Osteoblast (primary cell): ENCODE results near the gene C6orf89. TPM values are rescaled to one million over a fixed set of nuclear protein-coding genes. Genes with fewer than 3 reads are reported as not detected.

Experiments
- DNase-seq: peaks from one replicate; pipeline ENCODE4 v3.0.0; 2011; ENCODE audit warnings: low spot score, mixed read lengths; ENCODE audit not compliant: insufficient read length; ENCODE audit errors: missing footprints
- H2AFZ ChIP-seq: 2 replicates; pipeline ENCODE4 v1.6.0; 2011; ENCODE audit warnings: mild to moderate bottlenecking, low read length
- H3K27ac ChIP-seq: 2 replicates; pipeline ENCODE4 v1.5.1; 2011; ENCODE audit warnings: mild to moderate bottlenecking, low read depth, low read length, moderate library complexity
- H3K27me3 ChIP-seq: 2 replicates; pipeline ENCODE4 v1.6.0; 2012; ENCODE audit warnings: mild to moderate bottlenecking, control low read depth, inconsistent platforms, low read length, moderate library complexity; ENCODE audit not compliant: insufficient read depth
- H3K36me3 ChIP-seq: 2 replicates; pipeline ENCODE4 v1.5.1; 2011; ENCODE audit warnings: mild to moderate bottlenecking, low read length, control low read depth, moderate library complexity; ENCODE audit not compliant: insufficient read depth
- H3K4me1 ChIP-seq: 2 replicates; pipeline ENCODE4 v1.5.1; 2011; ENCODE audit warnings: mild to moderate bottlenecking, low read length, control low read depth, moderate library complexity; ENCODE audit not compliant: insufficient read depth
- H3K4me2 ChIP-seq: 2 replicates; pipeline ENCODE4 v1.6.0; 2011; ENCODE audit warnings: mild to moderate bottlenecking, low read length; ENCODE audit not compliant: insufficient read depth
- H3K4me3 ChIP-seq: fragments of 200-600 bp; sonication (generic); 3 replicates; pipeline ENCODE4 v1.5.1; 2012; ENCODE audit warnings: mild to moderate bottlenecking, low read length, inconsistent platforms; ENCODE audit not compliant: insufficient read depth
- H3K79me2 ChIP-seq: 2 replicates; pipeline ENCODE4 v1.6.0; 2012; ENCODE audit warnings: mild to moderate bottlenecking, low read length, control low read depth, inconsistent platforms; ENCODE audit not compliant: insufficient read depth
- H3K9me3 ChIP-seq: 2 replicates; pipeline ENCODE4 v1.5.1; 2011; ENCODE audit warnings: low read depth, low read length, control low read depth
- H4K20me1 ChIP-seq: 2 replicates; pipeline ENCODE4 v1.6.0; 2012; ENCODE audit warnings: mild to moderate bottlenecking, low read length, control low read depth; ENCODE audit not compliant: insufficient read depth
- CTCF ChIP-seq: IDR thresholded peaks from 2 replicates; pipeline ENCODE4 v1.5.1; 2011; ENCODE audit warnings: mild to moderate bottlenecking, low read depth, low read length, moderate library complexity; ENCODE audit errors: extremely low read depth
- total RNA-seq: library from RNA; depleted of rRNA; stranded (reverse); fragments of >200 nt; gene quantifications from 2 replicates; pipeline ENCODE4 v1.2.3, GENCODE V29; 2012

The C6orf89 gene
- total RNA-seq, 1 donor, result 59.0 TPM

GRCh38 chr6:36875250-36875633, 10.5 kb upstream of the C6orf89 start:
- H3K79me2 ChIP-seq, result peaks cover 21% of the 10 kb centered on the region
- H3K36me3 ChIP-seq, result peaks cover 13% of the 10 kb centered on the region
- no peaks in the 10 kb centered on the region for H3K27me3 ChIP-seq
- H3K4me2 ChIP-seq, result peak overlapping the region; percentile 97
- peak overlapping the region; percentile 91 for H3K4me3 ChIP-seq
- no peak for TF ChIP-seq CTCF
- H2AFZ ChIP-seq, result peak overlapping the region; percentile 99
- H3K27ac ChIP-seq, result peak overlapping the region; percentile 97
- no peaks in the 10 kb centered on the region for H3K9me3 ChIP-seq
- no peaks in the 10 kb centered on the region for H4K20me1 ChIP-seq
- peaks cover 18% of the 10 kb centered on the region for H3K4me1 ChIP-seq
- DNase-seq, result no peak

GRCh38 chr6:36884610-36885009, 1.1 kb upstream of the C6orf89 start:
- no peaks in the 10 kb centered on the region for H3K27me3 ChIP-seq
- H2AFZ ChIP-seq, result peak overlapping the region; percentile 100
- no peak overlapping the region for H3K4me3 ChIP-seq
- no peak for TF ChIP-seq CTCF
- H4K20me1 ChIP-seq, result peaks cover 9% of the 10 kb centered on the region
- peaks cover 14% of the 10 kb centered on the region for H3K4me1 ChIP-seq
- H3K36me3 ChIP-seq, result no peaks in the 10 kb centered on the region
- DNase-seq, result no peak
- H3K4me2 ChIP-seq, result no peak overlapping the region
- no peak overlapping the region for H3K27ac ChIP-seq
- no peaks in the 10 kb centered on the region for H3K9me3 ChIP-seq
- peaks cover 42% of the 10 kb centered on the region for H3K79me2 ChIP-seq

GRCh38 chr6:36886950-36887618, 1.3 kb downstream of the C6orf89 start:
- Histone ChIP-seq H3K4me1 (peaks cover 14% of the 10 kb centered on the region), H3K4me2 (peak overlapping the region; percentile 86), H3K36me3 (peaks cover 2% of the 10 kb centered on the region), H3K9me3 (no peaks in the 10 kb centered on the region), H3K79me2 (peaks cover 59% of the 10 kb centered on the region), H4K20me1 (peaks cover 22% of the 10 kb centered on the region), H3K27me3 (no peaks in the 10 kb centered on the region), H3K27ac (no peak overlapping the region), H2AFZ (no peak overlapping the region), H3K4me3 (peak overlapping the region; percentile 89)
- TF ChIP-seq CTCF, result no peak
- DNase-seq, result no peak

- Histone ChIP-seq H3K4me2 (no peak overlapping the region), H3K27ac (no peak overlapping the region), H3K27me3 (no peaks in the 10 kb centered on the region), H3K4me1 (peaks cover 14% of the 10 kb centered on the region), H3K4me3 (no peak overlapping the region), H3K79me2 (peaks cover 67% of the 10 kb centered on the region), H3K9me3 (no peaks in the 10 kb centered on the region), H2AFZ (no peak overlapping the region), H4K20me1 (peaks cover 28% of the 10 kb centered on the region), H3K36me3 (peaks cover 4% of the 10 kb centered on the region)
- no peak for DNase-seq
- no peak for TF ChIP-seq CTCF
Measured at GRCh38 chr6:36888115-36888643, 2.4 kb downstream of the C6orf89 start.
